ENCODE measurements around the gene AGAP1.

Gene AGAP1

GRCh38 chr2:236171181-236171679 lies 677.4 kb downstream of the AGAP1 start:
- no peak for DNase-seq (ENCODE audit: low read depth in 2 of 2)

DNA sequence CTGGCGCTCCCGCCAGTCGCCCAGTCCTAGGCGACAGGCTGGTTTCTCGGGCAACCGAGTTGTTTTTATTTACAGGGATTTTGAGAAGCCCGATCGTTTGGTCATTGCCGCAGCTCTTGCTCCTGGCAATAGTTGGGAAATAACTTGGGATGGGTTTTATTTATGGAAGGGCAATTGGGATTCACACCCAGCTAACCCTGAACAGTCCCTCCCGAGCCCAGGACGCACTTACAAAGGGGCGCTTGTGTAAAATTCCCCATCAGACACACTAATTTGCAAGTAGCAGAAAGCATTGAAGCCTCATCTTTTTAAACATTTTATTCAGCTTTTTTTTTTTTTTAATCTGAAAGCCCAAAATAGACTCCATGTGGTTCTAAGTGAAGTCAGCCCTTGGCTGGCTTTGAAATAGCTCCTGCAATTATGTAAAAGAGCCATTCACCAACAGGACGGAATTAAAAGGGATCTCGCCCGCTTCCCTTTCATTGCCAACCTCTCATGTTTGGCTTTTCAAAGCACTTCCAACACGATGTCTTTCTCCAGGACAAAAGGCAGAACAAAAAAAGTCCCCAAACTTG lies 677.9 kb downstream of the AGAP1 start:
- no peak for DNase-seq (ENCODE audit: low read depth in 2 of 2)

DNA sequence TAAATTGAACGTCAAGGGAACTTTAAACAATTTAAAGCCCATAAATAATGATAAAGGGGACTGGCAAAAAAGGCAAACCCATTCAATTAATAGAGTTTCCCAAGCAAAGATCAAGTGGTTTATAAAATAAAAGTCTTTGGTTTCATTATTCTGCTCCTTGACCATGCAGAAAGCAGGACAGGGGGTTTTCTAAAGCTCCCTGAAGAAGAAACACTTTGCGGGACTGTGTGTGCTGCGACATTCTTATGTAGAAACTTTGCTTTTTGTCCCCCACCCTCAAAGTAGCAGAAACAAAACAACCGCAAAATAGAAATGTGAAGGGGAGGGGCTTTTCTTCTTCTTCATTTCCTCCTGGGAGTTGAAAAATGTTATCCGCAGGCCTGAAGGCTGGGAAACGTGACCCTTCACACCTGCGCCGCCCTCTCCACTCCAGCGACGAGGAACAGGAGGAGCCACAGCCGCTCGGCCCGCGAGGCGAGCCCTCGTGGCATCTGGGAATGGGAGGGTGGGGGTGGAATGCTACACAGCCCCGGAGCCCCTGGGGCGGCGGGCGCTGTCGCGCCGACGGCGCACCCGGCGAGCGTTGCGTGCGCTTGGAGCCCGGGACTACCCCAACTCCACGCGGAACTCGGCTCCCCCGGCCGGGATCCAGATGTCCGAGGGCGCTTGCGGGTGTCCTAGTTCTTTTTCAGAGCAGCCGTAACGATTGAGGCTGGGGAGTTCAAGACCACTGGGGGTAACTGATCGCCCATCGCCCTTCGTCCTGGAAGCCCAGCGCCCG lies 678.6 kb downstream of the AGAP1 start:
- no peak for DNase-seq (ENCODE audit: low read depth in 2 of 2)

DNA sequence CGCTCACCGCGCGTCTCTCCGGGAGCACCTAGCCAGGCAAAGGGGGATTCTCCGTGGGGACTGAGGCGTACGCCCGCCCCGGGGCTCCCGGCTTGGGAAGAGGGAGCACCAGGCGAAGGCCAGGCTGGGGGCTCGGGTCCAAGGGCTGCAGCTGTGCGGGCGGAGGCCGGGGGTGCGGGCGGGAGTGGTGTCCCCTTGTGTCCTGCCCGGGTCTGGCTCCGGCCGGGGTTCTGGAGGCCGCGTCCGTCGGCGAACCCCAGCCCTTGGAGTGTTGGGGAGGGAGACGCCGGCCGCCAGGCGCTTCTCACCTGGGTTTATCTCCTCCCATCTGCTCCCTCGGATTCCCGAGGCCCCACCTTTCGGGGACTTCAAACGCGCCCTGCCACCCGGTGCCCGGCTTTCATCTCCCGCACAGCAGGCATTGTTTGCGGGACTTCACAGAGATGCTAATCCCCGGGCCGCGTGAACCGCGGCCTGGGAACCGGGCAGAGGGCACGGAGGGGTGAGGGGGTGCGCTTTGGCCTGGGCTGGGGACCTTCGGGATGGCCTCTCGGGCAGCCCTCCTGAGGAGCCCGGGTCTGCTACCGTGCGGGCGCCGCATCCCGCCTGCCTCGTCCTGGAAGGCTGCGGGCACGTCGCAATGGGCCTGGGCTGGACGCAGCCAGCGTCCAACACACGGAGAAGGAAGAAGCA lies 679.3 kb downstream of the AGAP1 start:
- no peak for DNase-seq (ENCODE audit: low read depth in 2 of 2)

DNA sequence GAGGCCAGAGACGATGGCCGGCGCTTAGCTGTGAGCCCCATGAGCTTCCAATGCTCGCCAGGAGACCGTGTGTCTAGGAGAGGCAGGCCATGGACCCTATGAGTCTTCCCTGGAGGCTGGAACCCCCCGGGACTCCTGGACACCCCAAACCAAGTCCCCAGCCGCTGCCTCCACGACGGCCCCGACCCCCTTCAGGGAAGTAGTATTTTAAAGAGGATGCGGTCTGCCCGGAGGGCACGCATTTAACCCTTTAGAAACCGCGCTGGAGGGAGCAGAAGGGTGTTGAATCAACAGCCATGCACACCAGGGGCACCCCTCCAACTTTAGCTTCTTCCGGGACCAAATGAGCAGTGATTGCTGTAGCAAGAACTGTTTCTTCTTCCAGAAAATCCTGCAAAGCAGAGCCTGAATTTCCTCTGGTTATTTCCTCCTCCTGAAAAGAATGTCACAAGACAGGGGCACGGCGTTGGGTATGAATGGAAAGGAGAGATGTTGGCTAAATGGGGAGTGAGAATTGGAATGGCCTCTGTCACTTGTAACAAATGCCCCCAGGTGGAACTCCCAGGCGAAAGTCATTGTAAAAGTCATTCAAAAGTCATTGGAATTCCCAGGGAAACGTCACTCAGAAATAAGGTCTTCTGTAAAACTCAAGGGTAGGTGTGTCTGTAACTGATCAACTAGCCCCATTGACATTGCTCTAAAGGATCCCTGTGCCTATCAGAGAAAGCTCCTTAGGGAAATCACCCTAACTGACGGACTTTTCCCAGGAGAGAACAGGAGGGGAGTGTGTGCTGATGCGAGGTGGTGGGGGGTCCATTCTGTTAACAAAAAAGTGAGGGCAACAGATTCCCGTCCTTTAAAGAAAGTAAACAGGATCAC lies 680.1 kb downstream of the AGAP1 start:
- DNase-seq (ENCODE audit: low read depth in 2 of 2): no peak

- DNase-seq (ENCODE audit: low read depth in 2 of 2): no peak
These were observed 681.8 kb downstream of the AGAP1 start for GRCh38 chr2:236175548-236176150.

GRCh38 chr2:236176417-236176816 lies 682.6 kb downstream of the AGAP1 start:
- DNase-seq (ENCODE audit: low read depth in 2 of 2): no peak

GRCh38 chr2:236176951-236177350 lies 683.1 kb downstream of the AGAP1 start:
- DNase-seq (ENCODE audit: low read depth in 2 of 2): no peak

- DNase-seq (ENCODE audit: low read depth in 2 of 2): peak in 1 of 2 donors; percentile 50
These were observed 683.7 kb downstream of the AGAP1 start for GRCh38 chr2:236177604-236177966.

DNA sequence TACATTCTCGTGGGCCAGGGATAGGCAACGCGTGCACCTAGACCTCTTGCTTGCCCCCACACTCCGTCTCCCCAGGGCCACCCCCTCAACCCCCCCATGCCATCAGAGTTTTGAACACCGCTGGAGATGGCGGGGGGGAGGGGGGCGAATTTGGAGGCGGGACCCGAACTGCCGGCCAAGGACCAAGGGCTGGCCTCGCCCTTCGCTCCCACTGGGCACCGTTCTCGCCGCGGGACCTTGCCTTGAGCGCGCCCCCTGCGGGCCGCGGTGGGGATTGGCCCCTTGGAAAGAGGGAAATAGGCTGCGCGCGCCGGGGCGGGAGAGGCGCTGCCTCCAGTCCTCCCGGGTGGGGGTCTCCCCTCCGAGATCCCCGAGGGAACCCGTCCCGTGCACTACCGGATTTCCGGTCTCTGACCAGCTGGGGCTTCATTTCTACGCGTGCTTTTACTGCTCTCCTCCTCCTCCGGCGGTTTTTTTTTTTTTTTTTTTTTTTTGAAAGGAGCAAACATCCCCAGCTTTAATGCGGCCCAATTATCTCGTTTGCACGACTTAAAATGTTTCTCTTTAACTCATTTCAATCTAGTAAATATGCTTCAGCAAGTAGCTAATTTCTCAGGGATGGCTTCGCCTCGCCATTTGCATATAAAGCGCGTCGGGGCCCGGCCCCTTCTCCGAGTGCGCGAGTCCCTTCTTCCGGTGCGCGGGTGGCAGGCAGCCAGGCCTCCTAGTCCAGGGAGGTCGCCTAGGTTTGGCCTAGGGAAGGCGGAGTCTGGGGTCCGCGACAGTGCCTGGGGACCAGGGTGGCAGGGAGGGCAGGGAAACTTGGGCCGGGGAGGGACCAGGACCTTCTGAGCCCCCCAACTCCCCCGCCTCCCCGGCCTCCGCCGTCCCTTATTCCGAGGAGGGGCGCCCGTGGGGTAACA lies 684.4 kb downstream of the AGAP1 start:
- DNase-seq (ENCODE audit: low read depth in 2 of 2): peak in 1 of 2 donors; percentile 50

- DNase-seq (ENCODE audit: low read depth in 2 of 2): no peak
These were observed 685.0 kb downstream of the AGAP1 start for GRCh38 chr2:236178890-236179235.

DNA sequence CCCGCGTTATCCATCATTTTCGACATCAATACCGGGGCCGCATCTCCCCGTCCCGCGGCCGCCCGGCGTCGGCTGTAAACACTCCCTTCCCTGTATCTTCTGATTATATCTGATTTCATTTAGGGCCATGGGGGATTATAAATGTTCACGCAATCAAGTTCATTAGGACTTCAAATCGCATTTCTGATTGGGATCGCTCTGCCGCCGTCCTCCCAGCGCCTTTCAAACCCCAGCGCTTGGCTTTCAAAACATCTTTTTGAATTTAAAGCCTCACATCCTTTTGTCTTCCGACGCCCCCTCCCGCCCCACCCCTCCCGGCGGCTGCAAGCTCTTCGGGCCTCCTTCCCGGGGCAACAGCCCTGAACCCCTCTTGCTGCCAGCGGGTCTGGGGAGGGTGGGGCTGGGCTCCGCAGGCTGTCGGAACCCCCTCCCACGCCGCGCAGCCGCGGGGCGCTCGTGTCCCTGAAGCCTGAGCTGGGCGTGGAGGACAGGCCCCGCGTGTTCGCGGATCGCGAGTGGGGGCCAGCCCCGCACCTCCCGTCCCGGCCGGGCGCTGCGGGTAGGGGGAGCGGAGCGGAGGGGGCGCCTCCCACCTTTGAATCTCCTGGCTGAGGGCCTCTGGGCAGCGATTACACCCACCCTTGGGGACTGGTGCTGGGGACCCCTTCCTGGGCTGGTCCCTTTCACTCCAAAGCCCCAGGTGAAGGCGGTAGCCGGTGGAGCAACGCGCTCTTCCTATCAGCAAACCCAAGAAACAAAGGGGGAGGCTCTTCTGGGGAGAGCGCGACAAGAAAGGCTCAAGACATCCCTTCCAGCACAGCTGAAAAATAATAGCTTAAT lies 685.6 kb downstream of the AGAP1 start:
- no peak for DNase-seq (ENCODE audit: low read depth in 2 of 2)

DNA sequence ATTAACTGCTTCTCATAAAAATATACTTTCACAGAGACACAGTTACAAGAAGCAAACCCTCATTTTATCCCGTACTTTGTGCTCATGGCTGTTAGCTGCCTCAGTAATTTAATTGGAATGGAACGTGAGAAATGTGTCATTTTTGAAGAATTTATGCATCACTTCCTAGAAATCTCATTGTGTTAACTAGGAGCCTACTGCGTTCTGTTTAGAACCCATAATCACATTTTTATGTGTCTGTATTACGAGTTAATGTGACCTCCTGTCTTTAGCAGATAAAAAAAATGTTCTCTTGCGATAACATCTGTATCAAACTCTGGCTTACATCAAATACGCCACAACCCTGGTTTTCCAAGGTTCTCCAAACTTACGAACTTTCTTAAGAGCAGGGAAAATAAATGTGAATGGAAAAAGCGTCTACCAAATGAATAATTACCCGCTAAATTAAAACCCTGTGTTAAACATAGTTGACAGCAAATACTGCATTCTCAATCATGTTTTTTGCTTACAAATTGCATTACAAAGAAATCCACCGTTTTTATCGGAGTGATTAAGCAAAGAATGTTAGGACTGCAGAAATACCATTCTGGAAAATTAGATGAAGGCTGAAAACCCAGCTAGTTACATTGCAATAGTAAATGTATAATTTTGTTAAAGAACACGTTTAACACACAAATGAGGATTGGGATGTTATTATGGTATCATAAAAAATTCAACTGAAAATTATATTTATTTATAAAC lies 686.4 kb downstream of the AGAP1 start:
- no peak for DNase-seq (ENCODE audit: low read depth in 2 of 2)

- no peak for DNase-seq (ENCODE audit: low read depth in 2 of 2)
These were observed 687.1 kb downstream of the AGAP1 start for GRCh38 chr2:236180831-236181453.
